NT2/D1 (cell line): ENCODE data around the gene FNDC3B.

Experiments used
- DNase-seq: peaks from one replicate; pipeline ENCODE4 v3.0.0-alpha.2; 2011; ENCODE audit warnings: low read depth, low spot score
- H3K27me3 ChIP-seq: 2 replicates; pipeline ENCODE4 v1.6.0; 2011; ENCODE audit warnings: mild to moderate bottlenecking; ENCODE audit not compliant: insufficient read length, insufficient read depth
- H3K36me3 ChIP-seq: 2 replicates; pipeline ENCODE4 v1.6.1; 2011; ENCODE audit warnings: mild to moderate bottlenecking, low read length, mixed read lengths; ENCODE audit not compliant: insufficient read depth, insufficient read length
- H3K4me1 ChIP-seq: 2 replicates; pipeline ENCODE4 v1.5.1; 2011; ENCODE audit not compliant: insufficient read depth, insufficient read length
- H3K4me3 ChIP-seq: 2 replicates; pipeline ENCODE4 v1.5.1; 2011; ENCODE audit warnings: low read depth; ENCODE audit not compliant: insufficient read length
- H3K9ac ChIP-seq: 2 replicates; pipeline ENCODE4 v1.6.0; 2011; ENCODE audit warnings: low read depth; ENCODE audit not compliant: insufficient read length
- H3K9me3 ChIP-seq: 2 replicates; pipeline ENCODE4 v1.5.1; 2011; ENCODE audit warnings: mild to moderate bottlenecking, low read length; ENCODE audit not compliant: insufficient read depth
- SUZ12 ChIP-seq: IDR thresholded peaks from 2 replicates; pipeline ENCODE4 v1.6.1; 2011; ENCODE audit not compliant: insufficient read length, insufficient read depth; ENCODE audit errors: extremely low read depth
- YY1 ChIP-seq: IDR thresholded peaks from 2 replicates; pipeline ENCODE4 v1.6.1; 2011; ENCODE audit not compliant: insufficient read length, insufficient read depth
- ZNF274 ChIP-seq: IDR thresholded peaks from 2 replicates; pipeline ENCODE4 v1.6.1; 2011; ENCODE audit warnings: mild to moderate bottlenecking, low read depth, low read length

The FNDC3B gene

DNA sequence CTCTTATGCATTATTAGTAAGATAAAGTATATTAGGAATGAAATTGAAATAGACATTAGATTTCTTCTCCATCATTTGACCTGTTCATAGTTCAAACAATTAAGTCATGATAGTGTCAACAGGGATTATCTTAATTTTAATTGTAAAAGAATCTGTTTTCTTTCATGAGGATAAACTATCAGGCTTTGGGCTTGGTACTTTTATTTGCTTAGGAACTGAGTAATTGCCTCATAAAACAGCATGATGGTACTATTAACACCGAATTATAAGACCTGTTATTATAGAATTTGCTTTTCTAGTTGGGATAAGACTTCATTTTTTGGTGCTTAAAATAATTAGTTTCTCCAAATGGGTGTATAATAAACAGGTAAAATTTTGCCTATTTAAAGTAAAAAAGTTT lies 71.8 kb downstream of the FNDC3B start:
- H3K27me3 ChIP-seq = no peaks in the 10 kb centered on the region
- peaks cover 48% of the 10 kb centered on the region for H3K36me3 ChIP-seq
- H3K9ac ChIP-seq = no peak overlapping the region
- no peaks in the 10 kb centered on the region for H3K4me1 ChIP-seq
- TF ChIP-seq YY1 = no peak
- no peak for TF ChIP-seq SUZ12
- TF ChIP-seq ZNF274 = no peak
- no peaks in the 10 kb centered on the region for H3K9me3 ChIP-seq
- H3K4me3 ChIP-seq = no peak overlapping the region
- no peak for DNase-seq

DNA sequence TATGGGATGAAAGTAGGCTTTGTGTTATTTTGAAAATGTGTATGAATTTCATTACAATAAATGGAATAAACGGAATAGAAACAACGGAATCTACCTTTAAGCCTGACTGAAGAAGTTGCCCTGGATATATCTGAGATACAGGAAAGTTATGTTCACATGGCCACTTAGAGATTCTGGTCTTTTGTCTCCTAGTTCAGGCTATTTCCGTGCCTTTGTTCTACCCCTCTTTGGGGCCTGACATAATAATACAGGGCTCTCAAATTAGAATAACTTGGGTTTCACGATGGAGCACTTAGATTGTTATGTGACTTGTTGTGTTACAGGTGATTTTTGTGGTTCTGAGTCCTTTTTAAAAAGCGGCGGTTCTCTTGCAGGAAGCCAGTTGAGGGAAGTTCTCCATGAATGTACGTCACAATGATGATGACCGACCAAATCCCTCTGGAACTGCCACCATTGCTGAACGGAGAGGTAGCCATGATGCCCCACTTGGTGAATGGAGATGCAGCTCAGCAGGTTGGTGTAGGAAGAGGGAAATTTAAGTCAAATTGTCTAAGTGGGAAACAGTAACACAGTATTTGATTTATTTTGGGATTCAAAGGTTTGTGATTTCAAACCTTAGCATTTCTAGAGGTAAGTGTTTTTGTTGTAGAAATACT lies 72.8 kb downstream of the FNDC3B start:
- H3K9me3 ChIP-seq = no peaks in the 10 kb centered on the region
- no peak for DNase-seq
- no peak overlapping the region for H3K9ac ChIP-seq
- no peaks in the 10 kb centered on the region for H3K4me1 ChIP-seq
- H3K4me3 ChIP-seq = no peak overlapping the region
- peaks cover 57% of the 10 kb centered on the region for H3K36me3 ChIP-seq
- TF ChIP-seq YY1 (no peak), ZNF274 (no peak)
- H3K27me3 ChIP-seq = no peaks in the 10 kb centered on the region

- no peak overlapping the region for H3K4me3 ChIP-seq
- no peak overlapping the region for H3K9ac ChIP-seq
- no peaks in the 10 kb centered on the region for H3K4me1 ChIP-seq
- DNase-seq = no peak
- no peaks in the 10 kb centered on the region for H3K27me3 ChIP-seq
- H3K36me3 ChIP-seq = peaks cover 61% of the 10 kb centered on the region
- TF ChIP-seq ZNF274 (no peak), SUZ12 (no peak), YY1 (no peak)
- H3K9me3 ChIP-seq = no peaks in the 10 kb centered on the region
Measured at GRCh38 chr3:172112734-172113120, 73.3 kb downstream of the FNDC3B start.

- H3K9ac ChIP-seq = no peak overlapping the region
- H3K4me3 ChIP-seq = no peak overlapping the region
- H3K27me3 ChIP-seq = no peaks in the 10 kb centered on the region
- no peak for DNase-seq
- peaks cover 70% of the 10 kb centered on the region for H3K36me3 ChIP-seq
- no peaks in the 10 kb centered on the region for H3K9me3 ChIP-seq
- TF ChIP-seq SUZ12 (no peak), YY1 (no peak), ZNF274 (no peak)
- no peaks in the 10 kb centered on the region for H3K4me1 ChIP-seq
Measured at GRCh38 chr3:172113710-172114109, 74.3 kb downstream of the FNDC3B start.

- no peak overlapping the region for H3K9ac ChIP-seq
- H3K9me3 ChIP-seq = no peaks in the 10 kb centered on the region
- H3K27me3 ChIP-seq = no peaks in the 10 kb centered on the region
- no peak for DNase-seq
- no peak overlapping the region for H3K4me3 ChIP-seq
- no peaks in the 10 kb centered on the region for H3K4me1 ChIP-seq
- H3K36me3 ChIP-seq = peaks cover 72% of the 10 kb centered on the region
- TF ChIP-seq SUZ12 (no peak), YY1 (no peak), ZNF274 (no peak)
Measured at GRCh38 chr3:172115059-172115458, 75.7 kb downstream of the FNDC3B start.

DNA sequence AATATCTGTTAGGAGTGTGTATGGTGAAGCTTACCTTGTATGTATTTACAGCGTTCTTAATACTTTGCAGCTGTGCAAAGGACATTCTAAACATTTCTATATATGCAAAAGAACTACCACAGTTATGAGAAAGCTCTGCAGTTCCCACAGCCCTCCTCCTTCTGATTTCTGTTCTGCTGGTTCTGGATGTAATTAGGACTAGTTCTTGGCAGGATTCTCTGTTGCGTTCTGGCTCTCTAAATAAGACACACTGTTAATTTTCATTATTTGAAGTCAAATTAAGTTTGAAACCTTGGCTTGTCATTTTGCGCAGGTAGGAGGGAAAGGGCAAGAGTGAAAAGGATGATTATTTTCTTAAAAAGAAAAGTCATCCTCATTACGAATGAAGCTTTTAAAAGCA lies 76.4 kb downstream of the FNDC3B start:
- no peaks in the 10 kb centered on the region for H3K4me1 ChIP-seq
- TF ChIP-seq YY1 = no peak
- TF ChIP-seq ZNF274 = no peak
- TF ChIP-seq SUZ12 = no peak
- no peaks in the 10 kb centered on the region for H3K27me3 ChIP-seq
- no peaks in the 10 kb centered on the region for H3K9me3 ChIP-seq
- no peak for DNase-seq
- H3K4me3 ChIP-seq = no peak overlapping the region
- peaks cover 74% of the 10 kb centered on the region for H3K36me3 ChIP-seq
- no peak overlapping the region for H3K9ac ChIP-seq

DNA sequence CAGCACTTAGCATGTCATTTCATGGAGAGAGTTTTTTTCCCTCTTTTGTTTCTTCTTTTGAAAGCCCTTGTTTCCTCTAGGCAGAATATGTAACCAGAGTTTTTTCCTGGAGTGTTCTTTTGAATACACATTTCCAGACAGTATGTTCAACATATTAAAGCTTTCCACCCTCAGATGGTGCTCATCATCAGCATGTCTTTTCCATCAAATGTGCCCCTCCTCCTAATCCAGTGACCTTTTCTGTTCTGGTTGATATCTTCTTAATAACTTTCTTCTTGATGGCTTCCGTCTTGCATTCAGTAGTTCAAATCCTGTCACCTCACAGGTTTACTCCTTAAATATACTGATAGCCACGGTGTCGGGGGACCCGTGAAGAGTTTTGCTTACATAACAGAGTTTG lies 78.6 kb downstream of the FNDC3B start:
- TF ChIP-seq SUZ12 (no peak), YY1 (no peak), ZNF274 (no peak)
- Histone ChIP-seq H3K27me3 (no peaks in the 10 kb centered on the region), H3K4me3 (no peak overlapping the region), H3K36me3 (peaks cover 74% of the 10 kb centered on the region), H3K4me1 (no peaks in the 10 kb centered on the region), H3K9me3 (no peaks in the 10 kb centered on the region), H3K9ac (no peak overlapping the region)
- no peak for DNase-seq
